ENCODE data around the gene GAPDHS.

- TF ChIP-seq CTCF (IDR thresholded peaks at IDR 0.05) (no peak), POLR2A (IDR thresholded peaks at IDR 0.05) (no peak)
These were observed 651 bp downstream of the GAPDHS start for GRCh38 chr19:35533822-35534392.

Measured in body of pancreas (tissue), 4 donors.